Measurements from ENCODE around the gene CTDSPL. TPM values are rescaled to one million over a fixed set of nuclear protein-coding genes. Genes with fewer than 3 reads are reported as not detected.
"Not testable (repeated sequence)": the region's sequence is repeated elsewhere in the genome, so short reads cannot be mapped to it uniquely, and the experiment has no call there.

The CTDSPL gene
- total RNA-seq, 1 experiment from 2014 or later = 26.3 TPM

GRCh38 chr3:37987751-37988179 is 126.1 kb downstream of the CTDSPL start:
- DNase-seq (ENCODE audit: low read depth) = peak; percentile 10

- not testable (repeated sequence) for DNase-seq (ENCODE audit: low read depth)
Measured at GRCh38 chr3:37988376-37988775, 126.7 kb downstream of the CTDSPL start.

- no peak for DNase-seq (ENCODE audit: low read depth)
Measured at GRCh38 chr3:37988931-37989525, 127.3 kb downstream of the CTDSPL start.

GRCh38 chr3:37989821-37990480 is 128.3 kb downstream of the CTDSPL start:
- DNase-seq (ENCODE audit: low read depth) = no peak

GRCh38 chr3:37990527-37990926 is 128.8 kb downstream of the CTDSPL start, which contains the start of gene VILL:
Gene VILL (plus strand): TSS chr3:37990786. CDS start chr3:37993673, 2,887 bp downstream.
- no peak for DNase-seq (ENCODE audit: low read depth)

- no peak for DNase-seq (ENCODE audit: low read depth)
Measured at GRCh38 chr3:37991109-37991508, 129.4 kb downstream of the CTDSPL start.

GRCh38 chr3:37991823-37992222 is 130.1 kb downstream of the CTDSPL start:
- DNase-seq (ENCODE audit: low read depth) = no peak

- no peak for DNase-seq (ENCODE audit: low read depth)
Measured at GRCh38 chr3:37992271-37993066, 130.8 kb downstream of the CTDSPL start.

- no peak for DNase-seq (ENCODE audit: low read depth)
Measured at GRCh38 chr3:37993067-37993455, 131.4 kb downstream of the CTDSPL start.

GRCh38 chr3:37993460-37993819 is 131.8 kb downstream of the CTDSPL start:
- no peak for DNase-seq (ENCODE audit: low read depth)

- peak; percentile 80 for DNase-seq (ENCODE audit: low read depth)
Measured at GRCh38 chr3:37993820-37994638, 132.3 kb downstream of the CTDSPL start.

GRCh38 chr3:37994639-37994972 is 132.9 kb downstream of the CTDSPL start:
- no peak for DNase-seq (ENCODE audit: low read depth)

- DNase-seq (ENCODE audit: low read depth) = no peak
Measured at GRCh38 chr3:37995652-37996641, 134.3 kb downstream of the CTDSPL start.

- peak; percentile 75 for DNase-seq (ENCODE audit: low read depth)
Measured at GRCh38 chr3:37996785-37997301, 135.2 kb downstream of the CTDSPL start.

GRCh38 chr3:37997342-37997741 is 135.7 kb downstream of the CTDSPL start:
- no peak for DNase-seq (ENCODE audit: low read depth)

- DNase-seq (ENCODE audit: low read depth) = no peak
Measured at GRCh38 chr3:37997791-37998370, 136.2 kb downstream of the CTDSPL start.

- DNase-seq (ENCODE audit: low read depth) = no peak
Measured at GRCh38 chr3:37999836-38000235, 138.2 kb downstream of the CTDSPL start.

GRCh38 chr3:38000242-38000916 is 138.7 kb downstream of the CTDSPL start:
- DNase-seq (ENCODE audit: low read depth) = no peak

- DNase-seq (ENCODE audit: low read depth) = no peak
Measured at GRCh38 chr3:38000965-38001455, 139.3 kb downstream of the CTDSPL start.
